NAMALWA (cell line): Measurements from ENCODE around the gene SLCO3A1.

Experiments used
- DNase-seq: peaks from one replicate; pipeline ENCODE4 v3.0.0-alpha.2; 2015; ENCODE audit warnings: low spot score

Gene SLCO3A1

GRCh38 chr15:91882858-91883586, 29.5 kb downstream of the SLCO3A1 start:
- DNase-seq, result no peak

- no peak for DNase-seq
Observed at GRCh38 chr15:91884606-91885005, 31.1 kb downstream of the SLCO3A1 start.

- no peak for DNase-seq
Observed at GRCh38 chr15:91885054-91885453, 31.5 kb downstream of the SLCO3A1 start.

- DNase-seq, result no peak
Observed at GRCh38 chr15:91885714-91886270, 32.3 kb downstream of the SLCO3A1 start.

GRCh38 chr15:91886878-91887277, 33.4 kb downstream of the SLCO3A1 start:
- no peak for DNase-seq

- DNase-seq, result no peak
Observed at GRCh38 chr15:91887321-91887720, 33.8 kb downstream of the SLCO3A1 start.

- no peak for DNase-seq
Observed at GRCh38 chr15:91887921-91888373, 34.4 kb downstream of the SLCO3A1 start.

GRCh38 chr15:91889111-91889815, 35.8 kb downstream of the SLCO3A1 start:
- DNase-seq, result no peak

GRCh38 chr15:91890614-91891013, 37.1 kb downstream of the SLCO3A1 start:
- no peak for DNase-seq

- no peak for DNase-seq
Observed at GRCh38 chr15:91891101-91891500, 37.6 kb downstream of the SLCO3A1 start.

GRCh38 chr15:91891788-91892345, 38.4 kb downstream of the SLCO3A1 start:
- no peak for DNase-seq

GRCh38 chr15:91892436-91892835, 38.9 kb downstream of the SLCO3A1 start:
- DNase-seq, result no peak

- no peak for DNase-seq
Observed at GRCh38 chr15:91894606-91895005, 41.1 kb downstream of the SLCO3A1 start.

GRCh38 chr15:91895051-91895450, 41.5 kb downstream of the SLCO3A1 start:
- no peak for DNase-seq

- no peak for DNase-seq
Observed at GRCh38 chr15:91896341-91897055, 43.0 kb downstream of the SLCO3A1 start.

GRCh38 chr15:91897585-91898372, 44.3 kb downstream of the SLCO3A1 start:
- DNase-seq, result no peak

GRCh38 chr15:91898843-91899242, 45.3 kb downstream of the SLCO3A1 start:
- no peak for DNase-seq

- DNase-seq, result no peak
Observed at GRCh38 chr15:91904942-91905341, 51.4 kb downstream of the SLCO3A1 start.

GRCh38 chr15:91908391-91908790, 54.9 kb downstream of the SLCO3A1 start:
- no peak for DNase-seq

- DNase-seq, result no peak
Observed at GRCh38 chr15:91909111-91909510, 55.6 kb downstream of the SLCO3A1 start.

- DNase-seq, result no peak
Observed at GRCh38 chr15:91909574-91909973, 56.1 kb downstream of the SLCO3A1 start.
